ENCODE results near the gene TRPM3. TPM values are rescaled to one million over a fixed set of nuclear protein-coding genes. Genes with fewer than 3 reads are reported as not detected.

TRPM3 gene
- polyA plus RNA-seq, 3 donors = not detected

DNA sequence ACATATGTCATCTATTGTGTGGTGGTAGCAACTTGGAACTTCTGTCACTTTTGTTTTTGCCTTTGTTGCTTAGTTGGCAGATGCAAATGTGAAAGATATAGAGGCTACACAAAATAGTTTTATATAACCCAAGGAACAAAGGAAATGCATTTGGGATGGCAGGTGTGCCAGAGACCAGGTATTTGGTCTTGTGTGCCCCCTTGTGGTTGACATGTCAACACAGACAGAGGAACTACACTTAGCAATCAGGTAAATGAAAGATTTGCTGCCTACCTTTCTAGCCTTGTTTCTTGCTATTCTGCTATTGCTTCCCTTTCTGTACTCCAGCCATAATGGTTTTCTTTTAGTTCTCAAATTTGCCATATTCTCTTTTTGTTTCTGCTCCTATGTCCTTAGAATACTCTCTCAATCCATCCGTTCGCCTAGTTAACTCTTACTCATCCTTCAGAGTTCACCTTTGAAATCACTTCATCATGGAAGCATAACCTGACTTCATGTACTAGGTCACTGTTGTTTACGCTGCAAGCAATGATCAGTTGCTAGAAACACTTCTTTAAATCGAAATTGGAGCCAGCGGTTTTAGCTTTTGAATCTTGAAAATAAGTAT, 119.5 kb downstream of the TRPM3 start:
- H3K27ac Mint-ChIP-seq = no peak overlapping the region
- no peak overlapping the region for H2AFZ ChIP-seq (ENCODE audit: insufficient read depth, low read depth, low read length, poor library complexity, severe bottlenecking)
- no peak overlapping the region for H3K4me3 Mint-ChIP-seq
- no peaks in the 10 kb centered on the region for H3K4me1 Mint-ChIP-seq
- intact Hi-C loops (cut with micrococcal nuclease) = no loop called here
- no peaks in the 10 kb centered on the region for H3K4me1 ChIP-seq (ENCODE audit: control insufficient read depth in 1 of 2, insufficient read depth in 2 of 2, low read length in 2 of 2)
- H3K4me3 ChIP-seq (replicated peaks in 1 of 3; ENCODE audit: low read depth in 2 of 3, low read length in 3 of 3) = no peak overlapping the region
- H3K9me3 ChIP-seq (replicated peaks in 1 of 2; ENCODE audit: control insufficient read depth in 1 of 2, insufficient read depth in 1 of 2, low read length in 2 of 2) = peaks cover 15 to 16% of the 10 kb centered on the region in 2 donors
- no peaks in the 10 kb centered on the region for H3K36me3 Mint-ChIP-seq
- no peaks in the 10 kb centered on the region for H3K36me3 ChIP-seq (replicated peaks in 1 of 2; ENCODE audit: control insufficient read depth in 1 of 2, insufficient read depth in 2 of 2, low read length in 2 of 2)
- peaks cover 3 to 22% (median 11%) of the 10 kb centered on the region in 7 donors for H3K9me3 Mint-ChIP-seq
- H3K27me3 ChIP-seq (ENCODE audit: control insufficient read depth in 2 of 2, insufficient read depth in 2 of 2, low read length in 2 of 2) = no peaks in the 10 kb centered on the region
- H3K9ac ChIP-seq (ENCODE audit: insufficient read depth, low read length, poor library complexity, severe bottlenecking) = no peak overlapping the region
- no peak overlapping the region for H3K27ac ChIP-seq (ENCODE audit: low read depth in 1 of 2, low read length in 2 of 2)
- H4K20me1 ChIP-seq (ENCODE audit: insufficient read depth, low read length) = no peaks in the 10 kb centered on the region
- TF ChIP-seq, protein P1, sequence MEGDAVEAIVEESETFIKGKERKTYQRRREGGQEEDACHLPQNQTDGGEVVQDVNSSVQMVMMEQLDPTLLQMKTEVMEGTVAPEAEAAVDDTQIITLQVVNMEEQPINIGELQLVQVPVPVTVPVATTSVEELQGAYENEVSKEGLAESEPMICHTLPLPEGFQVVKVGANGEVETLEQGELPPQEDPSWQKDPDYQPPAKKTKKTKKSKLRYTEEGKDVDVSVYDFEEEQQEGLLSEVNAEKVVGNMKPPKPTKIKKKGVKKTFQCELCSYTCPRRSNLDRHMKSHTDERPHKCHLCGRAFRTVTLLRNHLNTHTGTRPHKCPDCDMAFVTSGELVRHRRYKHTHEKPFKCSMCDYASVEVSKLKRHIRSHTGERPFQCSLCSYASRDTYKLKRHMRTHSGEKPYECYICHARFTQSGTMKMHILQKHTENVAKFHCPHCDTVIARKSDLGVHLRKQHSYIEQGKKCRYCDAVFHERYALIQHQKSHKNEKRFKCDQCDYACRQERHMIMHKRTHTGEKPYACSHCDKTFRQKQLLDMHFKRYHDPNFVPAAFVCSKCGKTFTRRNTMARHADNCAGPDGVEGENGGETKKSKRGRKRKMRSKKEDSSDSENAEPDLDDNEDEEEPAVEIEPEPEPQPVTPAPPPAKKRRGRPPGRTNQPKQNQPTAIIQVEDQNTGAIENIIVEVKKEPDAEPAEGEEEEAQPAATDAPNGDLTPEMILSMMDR (IDR thresholded peaks at IDR 0.05) = no peak
- WGBS (ENCODE audit: insufficient coverage) = 60% methylated on average over 4 of the region's 5 CpGs
- no peak for DNase-seq
- no peaks in the 10 kb centered on the region for H3K79me2 ChIP-seq (ENCODE audit: insufficient read depth, low read length)
- H3K4me2 ChIP-seq (replicated peaks; ENCODE audit: extremely low read depth, low read length, poor library complexity, severe bottlenecking) = no peak overlapping the region
- H3K27me3 Mint-ChIP-seq (ENCODE audit: low read depth in 3 of 3) = no peaks in the 10 kb centered on the region

DNA sequence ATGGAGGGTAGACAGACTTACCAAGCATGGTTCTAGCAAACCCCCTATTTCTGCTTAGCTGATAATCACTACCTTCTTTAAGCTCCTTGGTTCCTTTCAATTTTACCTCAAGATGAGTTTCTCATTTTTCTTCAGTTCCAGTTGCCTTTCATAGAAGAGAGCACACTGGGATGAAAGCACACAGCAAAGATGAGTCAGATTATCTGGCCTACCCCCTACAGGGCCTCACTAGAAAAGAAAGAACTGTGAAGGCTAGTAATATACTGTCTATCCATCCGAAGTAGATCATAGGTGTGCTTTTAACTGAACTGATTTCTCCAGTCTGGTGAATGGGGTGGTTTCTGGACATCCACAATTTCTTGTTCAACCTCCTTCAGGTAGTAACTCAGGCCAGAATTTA, 122.5 kb downstream of the TRPM3 start:
- Histone ChIP-seq H3K79me2 (ENCODE audit: insufficient read depth, low read length) (no peaks in the 10 kb centered on the region), H3K4me3 (replicated peaks in 1 of 3; ENCODE audit: low read depth in 2 of 3, low read length in 3 of 3) (no peak overlapping the region), H2AFZ (ENCODE audit: insufficient read depth, low read depth, low read length, poor library complexity, severe bottlenecking) (no peak overlapping the region), H3K4me1 (ENCODE audit: control insufficient read depth in 1 of 2, insufficient read depth in 2 of 2, low read length in 2 of 2) (no peaks in the 10 kb centered on the region), H4K20me1 (ENCODE audit: insufficient read depth, low read length) (no peaks in the 10 kb centered on the region), H3K36me3 (replicated peaks in 1 of 2; ENCODE audit: control insufficient read depth in 1 of 2, insufficient read depth in 2 of 2, low read length in 2 of 2) (no peaks in the 10 kb centered on the region), H3K4me2 (replicated peaks; ENCODE audit: extremely low read depth, low read length, poor library complexity, severe bottlenecking) (no peak overlapping the region), H3K9me3 (replicated peaks in 1 of 2; ENCODE audit: control insufficient read depth in 1 of 2, insufficient read depth in 1 of 2, low read length in 2 of 2) (peaks cover 3 to 6% of the 10 kb centered on the region in 2 donors), H3K27ac (ENCODE audit: low read depth in 1 of 2, low read length in 2 of 2) (no peak overlapping the region), H3K9ac (ENCODE audit: insufficient read depth, low read length, poor library complexity, severe bottlenecking) (no peak overlapping the region), H3K27me3 (ENCODE audit: control insufficient read depth in 2 of 2, insufficient read depth in 2 of 2, low read length in 2 of 2) (no peaks in the 10 kb centered on the region)
- peaks cover 0 to 6% (median 2%) of the 10 kb centered on the region in 7 donors for H3K9me3 Mint-ChIP-seq
- intact Hi-C loops (cut with micrococcal nuclease) = no loop called here
- DNase-seq = no peak
- H3K36me3 Mint-ChIP-seq = no peaks in the 10 kb centered on the region
- no peaks in the 10 kb centered on the region for H3K27me3 Mint-ChIP-seq (ENCODE audit: low read depth in 3 of 3)
- H3K4me1 Mint-ChIP-seq = no peaks in the 10 kb centered on the region
- TF ChIP-seq, protein P1 (IDR thresholded peaks at IDR 0.05) = no peak
- no peak overlapping the region for H3K4me3 Mint-ChIP-seq
- H3K27ac Mint-ChIP-seq = no peak overlapping the region
- WGBS (ENCODE audit: insufficient coverage) = no CpG with 5 or more reads among the region's 1 CpG

All from CD14-positive monocyte (primary cell).